Heart left ventricle (tissue), 13 donors: ENCODE data around the gene FLT3LG.

Source experiments
- CTCF ChIP-seq, 12 donors: fragments of 200-600 bp; sonication (generic) in 4 of 12; IDR thresholded peaks; one replicate each; pipeline versions ENCODE4 v1.5.0 to v1.8.0; 2018 to 2022; ENCODE audit warnings: antibody characterized with exemption in 12 of 12, mild to moderate bottlenecking in 5 of 12
- POLR2A ChIP-seq, 2 donors: fragments of 450-650 bp; IDR thresholded peaks; one replicate each; pipeline ENCODE4 v1.6.1; 2017; ENCODE audit warnings: antibody characterized with exemption in 2 of 2, mild to moderate bottlenecking in 2 of 2, moderate library complexity in 2 of 2
- donor health status: ischemic (EF 13 %, LVEDD 7.1; RV severe dilation, severe dysfunction).
- donor health status: DM: no; HTN: yes; CAD: no.
- donor health status: DM: no; HTN: no; CAD: no.
- donor health status: ischemic (EF 25% LVEDD 6.9; RV normal size, moderate dysfunction).
- donor health status: ischemic (EF 25% LVEDD 5.7; RV mildly dilated, moderate dysfunction).
- donor health status: ischemic (EF 35%, LVEDD 5.7; RV mildly dilated, moderate dysfunction).
- donor health status: nonischemic (EF 11% LVEDD 7.7; RV severe dilation, severe dysfunction).
- donor health status: DM: yes; HTN: yes; CAD: no.
- donor health status: PGD.
- donor health status: ischemic (EF 29% LVEDD 5.4; RV normal size, mild dysfunction).
- donor health status: nonischemic (EF 23%, LVEDD 6.1; RV moderate dilation, normal function).

- no peak for TF ChIP-seq CTCF (IDR thresholded peaks at IDR 0.05)
- TF ChIP-seq POLR2A (IDR thresholded peaks at IDR 0.05): no peak
These were observed 6.1 kb downstream of the FLT3LG start for GRCh38 chr19:49479975-49480628.
